ENCODE results near the gene STK39.

- TF ChIP-seq CTCF (conservative IDR thresholded peaks at IDR 0.05; ENCODE audit: low read length) = no peak
- TF ChIP-seq EZH2phosphoT487 (IDR thresholded peaks at IDR 0.05; ENCODE audit: borderline replicate concordance, low read depth, low read length) = no peak
These were observed 108.5 kb downstream of the STK39 start for GRCh38 chr2:168138901-168139300.
